ENCODE results near the gene DRAP1. TPM values are rescaled to one million over a fixed set of nuclear protein-coding genes. Genes with fewer than 3 reads are reported as not detected.
A peak's percentile ranks its signal among the peaks of the same experiment; 100 is the strongest.

Gene DRAP1
- polyA plus RNA-seq, 2 of the 4 experiments (the other 2 are of a cell fraction), result 73.7 to 143 TPM

DNA sequence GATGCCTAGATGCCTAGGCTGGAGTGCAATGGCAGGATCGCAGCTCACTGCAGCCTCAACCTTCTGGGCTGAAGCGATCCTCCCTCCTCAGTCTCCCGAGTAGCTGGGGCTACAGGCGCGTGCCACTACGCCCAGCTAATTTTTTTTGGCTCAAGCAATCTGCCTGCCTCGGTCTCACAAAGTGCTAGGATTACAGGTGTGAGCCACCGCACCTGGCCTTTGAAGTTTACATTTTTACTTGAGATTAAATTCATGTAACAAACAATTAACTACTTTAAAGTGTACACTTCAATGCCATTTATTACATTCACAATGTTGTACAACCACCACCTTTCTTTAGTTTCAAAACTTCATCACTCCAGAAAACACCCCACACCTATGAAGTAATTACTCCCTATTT, 15.5 kb upstream of the DRAP1 start:
- H3K4me1 ChIP-seq, result peaks cover 34% of the 10 kb centered on the region
- no peak overlapping the region for H3K4me3 ChIP-seq
- peak overlapping the region; percentile 69 to 87 for H3K27ac ChIP-seq
- H3K4me2 ChIP-seq, result peak overlapping the region; percentile 68
- ATAC-seq, result no peak
- WGBS (ENCODE audit: missing lambda C conversion rate), result 76% methylated on average over 8 of the region's 8 CpGs
- no peak for DNase-seq (ENCODE audit: low read depth in 1 of 2, low spot score in 1 of 2)
- POLR2A ChIA-PET, result interaction anchor here (1.4 to 5.7 kb wide), 2 partner anchors 12 to 15 kb away, joined by 7 to 43 read pairs; partner anchors contain the start of gene FIBP
- CTCF ChIA-PET, result interaction anchor here (0.8 to 31.6 kb wide), 3 partner anchors 7 to 379 kb away, joined by 3 to 618 read pairs (median 618); partner anchors contain the start of genes C11orf68, CCDC85B, DRAP1 and FIBP
- no peak for TF ChIP-seq CBX8 (IDR thresholded peaks at IDR 0.05)
- no peak for TF ChIP-seq ZC3H11A (IDR thresholded peaks at IDR 0.05)
- TF ChIP-seq CEBPB (IDR thresholded peaks at IDR 0.05), result no peak
- TF ChIP-seq ZNF302 (CRISPR knock-in tag; IDR thresholded peaks at IDR 0.05), result no peak
- TF ChIP-seq, protein P1, sequence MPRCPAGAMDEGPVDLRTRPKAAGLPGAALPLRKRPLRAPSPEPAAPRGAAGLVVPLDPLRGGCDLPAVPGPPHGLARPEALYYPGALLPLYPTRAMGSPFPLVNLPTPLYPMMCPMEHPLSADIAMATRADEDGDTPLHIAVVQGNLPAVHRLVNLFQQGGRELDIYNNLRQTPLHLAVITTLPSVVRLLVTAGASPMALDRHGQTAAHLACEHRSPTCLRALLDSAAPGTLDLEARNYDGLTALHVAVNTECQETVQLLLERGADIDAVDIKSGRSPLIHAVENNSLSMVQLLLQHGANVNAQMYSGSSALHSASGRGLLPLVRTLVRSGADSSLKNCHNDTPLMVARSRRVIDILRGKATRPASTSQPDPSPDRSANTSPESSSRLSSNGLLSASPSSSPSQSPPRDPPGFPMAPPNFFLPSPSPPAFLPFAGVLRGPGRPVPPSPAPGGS (IDR thresholded peaks at IDR 0.05), result no peak
- TF ChIP-seq SREBF2 (IDR thresholded peaks at IDR 0.05), result no peak
- TF ChIP-seq RNF2 (IDR thresholded peaks at IDR 0.05; ENCODE audit: borderline replicate concordance, low read depth), result no peak
- no peak for TF ChIP-seq SMC3 (IDR thresholded peaks at IDR 0.05)
- H3K9me3 ChIP-seq, result no peaks in the 10 kb centered on the region
- no peak for FAIRE-seq

DNA sequence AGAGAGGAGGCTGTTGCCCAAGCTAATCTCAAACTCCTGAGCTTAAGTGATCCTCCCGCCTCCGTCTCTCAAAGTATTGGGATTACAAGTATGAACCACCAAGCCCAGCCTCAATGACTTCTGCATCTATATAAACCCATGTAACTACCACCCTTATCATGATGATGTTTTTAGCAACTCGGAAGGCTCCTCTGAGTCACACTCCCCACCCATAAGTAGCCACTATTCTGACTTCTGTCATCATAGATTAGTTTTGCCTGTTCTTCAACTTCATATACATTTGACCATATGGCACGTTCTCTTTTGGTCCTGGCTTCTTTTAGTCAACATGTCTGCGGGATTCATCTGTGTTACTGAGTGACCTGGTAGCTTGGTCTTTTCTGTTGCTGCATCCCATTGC, 12.6 kb upstream of the DRAP1 start:
- H3K27ac ChIP-seq, result no peak overlapping the region
- TF ChIP-seq HOXB13 (CRISPR knock-in tag; IDR thresholded peaks at IDR 0.05; ENCODE audit: low read depth), result no peak
- no peak for TF ChIP-seq HDAC2 (IDR thresholded peaks at IDR 0.05)
- TF ChIP-seq GATA3 (IDR thresholded peaks at IDR 0.05; ENCODE audit: borderline replicate concordance), result no peak
- no peak for TF ChIP-seq SMC3 (IDR thresholded peaks at IDR 0.05)
- TF ChIP-seq, protein P2, sequence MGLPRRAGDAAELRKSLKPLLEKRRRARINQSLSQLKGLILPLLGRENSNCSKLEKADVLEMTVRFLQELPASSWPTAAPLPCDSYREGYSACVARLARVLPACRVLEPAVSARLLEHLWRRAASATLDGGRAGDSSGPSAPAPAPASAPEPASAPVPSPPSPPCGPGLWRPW (IDR thresholded peaks at IDR 0.05), result no peak
- no peak for TF ChIP-seq NPAS2 (CRISPR knock-in tag; IDR thresholded peaks at IDR 0.05; ENCODE audit: borderline replicate concordance)
- TF ChIP-seq, protein P3, sequence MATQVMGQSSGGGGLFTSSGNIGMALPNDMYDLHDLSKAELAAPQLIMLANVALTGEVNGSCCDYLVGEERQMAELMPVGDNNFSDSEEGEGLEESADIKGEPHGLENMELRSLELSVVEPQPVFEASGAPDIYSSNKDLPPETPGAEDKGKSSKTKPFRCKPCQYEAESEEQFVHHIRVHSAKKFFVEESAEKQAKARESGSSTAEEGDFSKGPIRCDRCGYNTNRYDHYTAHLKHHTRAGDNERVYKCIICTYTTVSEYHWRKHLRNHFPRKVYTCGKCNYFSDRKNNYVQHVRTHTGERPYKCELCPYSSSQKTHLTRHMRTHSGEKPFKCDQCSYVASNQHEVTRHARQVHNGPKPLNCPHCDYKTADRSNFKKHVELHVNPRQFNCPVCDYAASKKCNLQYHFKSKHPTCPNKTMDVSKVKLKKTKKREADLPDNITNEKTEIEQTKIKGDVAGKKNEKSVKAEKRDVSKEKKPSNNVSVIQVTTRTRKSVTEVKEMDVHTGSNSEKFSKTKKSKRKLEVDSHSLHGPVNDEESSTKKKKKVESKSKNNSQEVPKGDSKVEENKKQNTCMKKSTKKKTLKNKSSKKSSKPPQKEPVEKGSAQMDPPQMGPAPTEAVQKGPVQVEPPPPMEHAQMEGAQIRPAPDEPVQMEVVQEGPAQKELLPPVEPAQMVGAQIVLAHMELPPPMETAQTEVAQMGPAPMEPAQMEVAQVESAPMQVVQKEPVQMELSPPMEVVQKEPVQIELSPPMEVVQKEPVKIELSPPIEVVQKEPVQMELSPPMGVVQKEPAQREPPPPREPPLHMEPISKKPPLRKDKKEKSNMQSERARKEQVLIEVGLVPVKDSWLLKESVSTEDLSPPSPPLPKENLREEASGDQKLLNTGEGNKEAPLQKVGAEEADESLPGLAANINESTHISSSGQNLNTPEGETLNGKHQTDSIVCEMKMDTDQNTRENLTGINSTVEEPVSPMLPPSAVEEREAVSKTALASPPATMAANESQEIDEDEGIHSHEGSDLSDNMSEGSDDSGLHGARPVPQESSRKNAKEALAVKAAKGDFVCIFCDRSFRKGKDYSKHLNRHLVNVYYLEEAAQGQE (IDR thresholded peaks at IDR 0.05), result no peak
- TF ChIP-seq POLR2AphosphoS2 (conservative IDR thresholded peaks at IDR 0.05; ENCODE audit: low read length), result no peak
- TF ChIP-seq JUN (IDR thresholded peaks at IDR 0.05), result no peak
- no peak for TF ChIP-seq ZSCAN20 (CRISPR knock-in tag; IDR thresholded peaks at IDR 0.05)
- no peak for TF ChIP-seq FOSB (CRISPR knock-in tag; IDR thresholded peaks at IDR 0.05)
- TF ChIP-seq, protein P4, sequence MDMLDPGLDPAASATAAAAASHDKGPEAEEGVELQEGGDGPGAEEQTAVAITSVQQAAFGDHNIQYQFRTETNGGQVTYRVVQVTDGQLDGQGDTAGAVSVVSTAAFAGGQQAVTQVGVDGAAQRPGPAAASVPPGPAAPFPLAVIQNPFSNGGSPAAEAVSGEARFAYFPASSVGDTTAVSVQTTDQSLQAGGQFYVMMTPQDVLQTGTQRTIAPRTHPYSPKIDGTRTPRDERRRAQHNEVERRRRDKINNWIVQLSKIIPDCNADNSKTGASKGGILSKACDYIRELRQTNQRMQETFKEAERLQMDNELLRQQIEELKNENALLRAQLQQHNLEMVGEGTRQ (IDR thresholded peaks at IDR 0.05), result no peak
- no peak for TF ChIP-seq FOXS1 (CRISPR knock-in tag; IDR thresholded peaks at IDR 0.05)
- TF ChIP-seq MAZ (IDR thresholded peaks at IDR 0.05; ENCODE audit: borderline replicate concordance, low read depth, low read length), result no peak

More for the DNA sequence above, 12.6 kb upstream of the DRAP1 start:
- Histone ChIP-seq H3K4me3 (no peak overlapping the region), H3K4me2 (no peak overlapping the region), H3K9me3 (no peaks in the 10 kb centered on the region), H3K4me1 (peaks cover 39% of the 10 kb centered on the region)
- no peak for DNase-seq (ENCODE audit: low read depth in 1 of 2, low spot score in 1 of 2)
- ChIA-PET CTCF (interaction anchor here (0.7 to 31.6 kb wide), 5 partner anchors 9 to 116 kb away, joined by 3 to 618 read pairs (median 3); partner anchors contain the start of genes CCDC85B, FIBP and FOSL1), POLR2A (interaction anchor here (0.6 kb wide), 1 partner anchor 577 kb away, joined by 3 read pairs; no protein-coding TSS in a partner anchor)
- no peak for ATAC-seq
- FAIRE-seq, result no peak
- WGBS (ENCODE audit: missing lambda C conversion rate), result 80% methylated on average over 5 of the region's 5 CpGs

All from A549 (cell line).